Ovary (tissue), 9 donors: ENCODE results near the gene SUN1. TPM values are rescaled to one million over a fixed set of nuclear protein-coding genes. Genes with fewer than 3 reads are reported as not detected.

ENCODE experiments used
- DNase-seq, 5 donors: peaks; one replicate each; pipeline ENCODE4 v3.0.0-alpha.2; 2019 to 2020
- H3K27ac ChIP-seq, 2 donors: fragments of 200-600 bp; one replicate each; pipeline versions ENCODE4 v1.5.1 to v1.8.0; 2019 to 2022
- H3K27me3 ChIP-seq: fragments of 200-600 bp; one replicate; pipeline ENCODE4 v1.8.0; 2022
- H3K36me3 ChIP-seq: fragments of 200-600 bp; sonication (generic); one replicate; pipeline ENCODE4 v1.5.1; 2019
- H3K4me1 ChIP-seq: one replicate; pipeline ENCODE4 v1.8.1; 2013; ENCODE audit warnings: mild to moderate bottlenecking, moderate library complexity; ENCODE audit not compliant: insufficient read depth
- H3K4me3 ChIP-seq: fragments of 200-600 bp; sonication (generic); one replicate; pipeline ENCODE4 v1.5.1; 2017
- H3K9me3 ChIP-seq, 2 donors: fragments of 200-600 bp in 1 of 2; sonication (generic) in 1 of 2; one replicate each; pipeline versions ENCODE4 v1.5.1 to v1.8.1; 2013 to 2019; ENCODE audit warnings: mild to moderate bottlenecking in 1 of 2, moderate library complexity in 1 of 2
- CTCF ChIP-seq, 3 donors: fragments of 450-650 bp in 2 of 3; fragments of 200-600 bp in 1 of 3; IDR thresholded peaks; one replicate each; pipeline versions ENCODE4 v1.5.1 to v1.8.0; 2016 to 2022; ENCODE audit warnings: antibody characterized with exemption in 3 of 3, mild to moderate bottlenecking in 1 of 3
- EP300 ChIP-seq: sonication (generic); formaldehyde crosslinking; IDR thresholded peaks from one replicate; pipeline ENCODE4 v1.6.1; 2017; ENCODE audit warnings: antibody characterized with exemption
- POLR2A ChIP-seq: fragments of 450-650 bp; IDR thresholded peaks from one replicate; pipeline ENCODE4 v1.6.1; 2017; ENCODE audit warnings: antibody characterized with exemption, mild to moderate bottlenecking, moderate library complexity
- WGBS, 3 donors: extraction: QIAGEN DNeasy Blood & Tissue Kit in 1 of 3; methylation state at CpG; one replicate each; pipeline versions ENCODE4 v1.1.5 to v1.1.7; 2013 to 2017; 5-methylcytosine and 5-hydroxymethylcytosine counted together
- intact Hi-C, 4 donors: fragments of 100-400 bp; cut with DNase I; formaldehyde crosslinking; loops; one replicate each; pipeline versions ENCODE4 v1.11.0 to v1.15.1; 2022 to 2023
- polyA plus RNA-seq, 2 donors: library from polyadenylated mRNA; stranded (reverse); fragments of 200-250 nt in 1 of 2; fragments of 350-450 nt in 1 of 2; fragmentation: Illumina TruSeq in 1 of 2; extraction: RNeasy Lipid Tissue Mini Kit (QIAGEN cat#74804) in 1 of 2; gene quantifications; one replicate each; pipeline ENCODE4 v1.2.3, GENCODE V29; 2013 to 2014
- total RNA-seq, 7 donors: library from RNA; depleted of rRNA in 2 of 7; stranded (reverse); fragments of >200 nt in 2 of 7; fragmentation: NEBNext Ultra II Directional in 3 of 7; extraction: Animal tissue kit (Norgen Biotek cat#: 25700) in 3 of 7; gene quantifications; one replicate each; pipeline versions ENCODE4 v1.1.0 to v1.2.4, GENCODE V29; 2016 to 2023
- donor health status: DM: no; HTN: no; CAD: no; lungs with moderate emphysema.
- donor health status: DM: no; HTN: no; CAD: no.
- donor health status: Bipolar disorder and iron deficiency.
- donor health status: DM: yes; HTN: yes; CAD: no.
- donor health status: DM: no; HTN: no; CAD: no.
- donor health status: DM: yes; HTN: yes; CAD: no.

The SUN1 gene
- total and polyA plus RNA-seq, 9 donors = 100 to 196 (median 143) TPM

- no peak for TF ChIP-seq EP300
- no peak for TF ChIP-seq POLR2A
- no peak for TF ChIP-seq CTCF (IDR thresholded peaks at IDR 0.05)
- H3K4me3 ChIP-seq = no peak overlapping the region
- no peaks in the 10 kb centered on the region for H3K9me3 ChIP-seq
- peaks cover 22% of the 10 kb centered on the region for H3K4me1 ChIP-seq
- H3K27me3 ChIP-seq = no peaks in the 10 kb centered on the region
- intact Hi-C loops = loop anchor here in 2 of 4 donors (10.0 kb wide), 2 partner anchors 90 to 350 kb away; no protein-coding TSS in a partner anchor
- DNase-seq = no peak
- peak overlapping the region; percentile 63 to 85 for H3K27ac ChIP-seq
- no peaks in the 10 kb centered on the region for H3K36me3 ChIP-seq
- 30 to 40% (median 36%) methylated on average over 7 of the region's 7 CpGs for WGBS, 3 donors
Measured at GRCh38 chr7:875051-875450, 42.8 kb downstream of the SUN1 start.

GRCh38 chr7:875476-876076 is 43.3 kb downstream of the SUN1 start:
- peak; percentile 38 to 67 (median 60) for DNase-seq
- peaks cover 22% of the 10 kb centered on the region for H3K4me1 ChIP-seq

GRCh38 chr7:876077-876971 is 44.0 kb downstream of the SUN1 start, which contains the start of gene GET4:
TSS of gene GET4 (plus strand) at chr7:876554. CDS start at chr7:876646, 92 bp downstream.
- no peaks in the 10 kb centered on the region for H3K9me3 ChIP-seq
- DNase-seq = peak; percentile 96 to 99 (median 98)
- TF ChIP-seq CTCF (IDR thresholded peaks at IDR 0.05) (peak; percentile 9 to 50 (median 46)), EP300 (no peak), POLR2A (peak; percentile 85)
- peak within 1 kb of the TSS; percentile 95 for H3K4me3 ChIP-seq
- H3K4me1 ChIP-seq = peaks cover 22% of the 10 kb centered on the region
- H3K36me3 ChIP-seq = no peaks in the 10 kb centered on the region
- WGBS, 3 donors = 0 to 1% (median 1%) methylated on average over 58 to 124 of the region's 129 CpGs
- intact Hi-C loops = loop anchor here in 2 of 4 donors (10.0 kb wide), 2 partner anchors 92 to 352 kb away; no protein-coding TSS in a partner anchor
- H3K27ac ChIP-seq = peak within 1 kb of the TSS; percentile 82 to 85
- H3K27me3 ChIP-seq = no peaks in the 10 kb centered on the region

More at GRCh38 chr7:875476-876076, 43.3 kb downstream of the SUN1 start:
- Histone ChIP-seq H3K4me3 (peak overlapping the region; percentile 43), H3K36me3 (no peaks in the 10 kb centered on the region), H3K9me3 (no peaks in the 10 kb centered on the region), H3K27me3 (no peaks in the 10 kb centered on the region), H3K27ac (peak overlapping the region; percentile 63 to 85)
- intact Hi-C loops = loop anchor here in 2 of 4 donors (10.0 kb wide), 2 partner anchors 91 to 351 kb away; no protein-coding TSS in a partner anchor
- WGBS, 3 donors = 46 to 62% (median 50%) methylated on average over 27 of the region's 27 CpGs
- TF ChIP-seq CTCF (IDR thresholded peaks at IDR 0.05) = peak in 1 of 3 donors; percentile 20
- no peak for TF ChIP-seq POLR2A
- no peak for TF ChIP-seq EP300

DNA sequence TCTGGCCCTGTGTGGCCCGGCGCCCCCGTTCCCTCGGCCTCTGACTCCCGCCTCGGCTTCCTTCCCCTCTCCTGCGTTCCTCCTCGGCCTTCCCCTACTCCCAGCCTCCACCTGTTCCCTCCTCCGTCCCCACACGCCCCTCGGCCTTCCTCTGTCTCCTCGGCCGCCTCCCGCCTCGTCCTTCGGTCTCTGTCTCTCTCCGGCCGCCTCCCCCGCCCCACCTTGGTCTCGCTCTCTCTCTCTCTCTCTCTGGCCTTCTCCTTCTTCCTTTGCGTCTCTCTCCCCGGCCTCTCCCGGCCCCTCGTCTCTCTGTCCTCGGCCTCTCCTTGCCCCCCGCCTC is 44.7 kb downstream of the SUN1 start:
- Histone ChIP-seq H3K27me3 (no peaks in the 10 kb centered on the region), H3K4me3 (peak overlapping the region; percentile 95), H3K36me3 (no peaks in the 10 kb centered on the region), H3K9me3 (no peaks in the 10 kb centered on the region), H3K4me1 (peaks cover 22% of the 10 kb centered on the region), H3K27ac (peak overlapping the region; percentile 72 to 82)
- 0 to 1% (median 1%) methylated on average over 26 of the region's 26 CpGs for WGBS, 3 donors
- TF ChIP-seq CTCF (IDR thresholded peaks at IDR 0.05) = no peak
- TF ChIP-seq EP300 = no peak
- no peak for TF ChIP-seq POLR2A
- DNase-seq = peak in 1 of 5 donors; percentile 54
- intact Hi-C loops = loop anchor here in 2 of 4 donors (10.0 kb wide), 2 partner anchors 92 to 352 kb away; no protein-coding TSS in a partner anchor
